Body of pancreas (tissue), 4 donors: ENCODE data around the gene NEXMIF.
"Not testable (repeated sequence)": the region's sequence is repeated elsewhere in the genome, so short reads cannot be mapped to it uniquely, and the experiment has no call there.

Experiments
- POLR2A ChIP-seq, 3 donors: fragments of 450-650 bp; IDR thresholded peaks; one replicate each; pipeline ENCODE4 v1.6.1; 2016; ENCODE audit warnings: antibody characterized with exemption in 3 of 3, mild to moderate bottlenecking in 2 of 3
- TF ChIP-seq, protein P1 (sequence below), 7 experiments: fragments of 450-650 bp in 4 of 7; fragments of 200-600 bp in 3 of 7; sonication (generic) in 3 of 7; IDR thresholded peaks; one replicate each; pipeline ENCODE4 v1.5.1; 2016 to 2019; ENCODE audit warnings: antibody characterized with exemption in 7 of 7

DNA sequence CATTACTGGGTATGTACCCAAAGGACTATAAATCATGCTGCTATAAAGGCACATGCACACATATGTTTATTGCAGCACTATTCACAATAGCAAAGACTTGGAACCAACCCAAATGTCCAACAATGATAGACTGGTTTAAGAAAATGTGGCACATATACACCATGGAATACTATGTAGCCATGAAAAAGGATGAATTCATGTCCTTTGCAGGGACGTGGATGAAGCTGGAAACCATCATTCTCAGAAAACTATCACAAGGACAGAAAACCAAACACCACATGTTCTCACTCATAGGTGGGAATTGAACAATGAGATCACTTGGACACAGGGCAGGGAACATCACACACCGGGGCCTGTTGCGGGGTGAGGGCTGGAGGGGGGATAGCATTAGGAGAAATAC lies 36.7 kb upstream of the NEXMIF start:
- TF ChIP-seq, protein P1, sequence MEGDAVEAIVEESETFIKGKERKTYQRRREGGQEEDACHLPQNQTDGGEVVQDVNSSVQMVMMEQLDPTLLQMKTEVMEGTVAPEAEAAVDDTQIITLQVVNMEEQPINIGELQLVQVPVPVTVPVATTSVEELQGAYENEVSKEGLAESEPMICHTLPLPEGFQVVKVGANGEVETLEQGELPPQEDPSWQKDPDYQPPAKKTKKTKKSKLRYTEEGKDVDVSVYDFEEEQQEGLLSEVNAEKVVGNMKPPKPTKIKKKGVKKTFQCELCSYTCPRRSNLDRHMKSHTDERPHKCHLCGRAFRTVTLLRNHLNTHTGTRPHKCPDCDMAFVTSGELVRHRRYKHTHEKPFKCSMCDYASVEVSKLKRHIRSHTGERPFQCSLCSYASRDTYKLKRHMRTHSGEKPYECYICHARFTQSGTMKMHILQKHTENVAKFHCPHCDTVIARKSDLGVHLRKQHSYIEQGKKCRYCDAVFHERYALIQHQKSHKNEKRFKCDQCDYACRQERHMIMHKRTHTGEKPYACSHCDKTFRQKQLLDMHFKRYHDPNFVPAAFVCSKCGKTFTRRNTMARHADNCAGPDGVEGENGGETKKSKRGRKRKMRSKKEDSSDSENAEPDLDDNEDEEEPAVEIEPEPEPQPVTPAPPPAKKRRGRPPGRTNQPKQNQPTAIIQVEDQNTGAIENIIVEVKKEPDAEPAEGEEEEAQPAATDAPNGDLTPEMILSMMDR (IDR thresholded peaks at IDR 0.05): not testable (repeated sequence)
- not testable (repeated sequence) for TF ChIP-seq POLR2A (IDR thresholded peaks at IDR 0.05)
